ENCODE results near the gene P2RY4.

GRCh38 chrX:70289168-70289792, 29.3 kb upstream of the P2RY4 start:
- TF ChIP-seq GATA2 (IDR thresholded peaks at IDR 0.05; ENCODE audit: low read depth, low read length) (no peak), GATA3 (IDR thresholded peaks at IDR 0.05; ENCODE audit: low read depth, low read length) (no peak)

Measured in SH-SY5Y (cell line).